Activated effector memory CD4-positive, alpha-beta T cell treated with Interleukin-2 at 50 U/mL for 16 hours (primary cell): ENCODE results near the gene KRTAP10-5.
"Not testable (repeated sequence)": the region's sequence is repeated elsewhere in the genome, so short reads cannot be mapped to it uniquely, and the experiment has no call there.

Source experiments
- DNase-seq: peaks from one replicate; pipeline ENCODE4 v3.0.0-alpha.2; 2020

The KRTAP10-5 gene

DNA sequence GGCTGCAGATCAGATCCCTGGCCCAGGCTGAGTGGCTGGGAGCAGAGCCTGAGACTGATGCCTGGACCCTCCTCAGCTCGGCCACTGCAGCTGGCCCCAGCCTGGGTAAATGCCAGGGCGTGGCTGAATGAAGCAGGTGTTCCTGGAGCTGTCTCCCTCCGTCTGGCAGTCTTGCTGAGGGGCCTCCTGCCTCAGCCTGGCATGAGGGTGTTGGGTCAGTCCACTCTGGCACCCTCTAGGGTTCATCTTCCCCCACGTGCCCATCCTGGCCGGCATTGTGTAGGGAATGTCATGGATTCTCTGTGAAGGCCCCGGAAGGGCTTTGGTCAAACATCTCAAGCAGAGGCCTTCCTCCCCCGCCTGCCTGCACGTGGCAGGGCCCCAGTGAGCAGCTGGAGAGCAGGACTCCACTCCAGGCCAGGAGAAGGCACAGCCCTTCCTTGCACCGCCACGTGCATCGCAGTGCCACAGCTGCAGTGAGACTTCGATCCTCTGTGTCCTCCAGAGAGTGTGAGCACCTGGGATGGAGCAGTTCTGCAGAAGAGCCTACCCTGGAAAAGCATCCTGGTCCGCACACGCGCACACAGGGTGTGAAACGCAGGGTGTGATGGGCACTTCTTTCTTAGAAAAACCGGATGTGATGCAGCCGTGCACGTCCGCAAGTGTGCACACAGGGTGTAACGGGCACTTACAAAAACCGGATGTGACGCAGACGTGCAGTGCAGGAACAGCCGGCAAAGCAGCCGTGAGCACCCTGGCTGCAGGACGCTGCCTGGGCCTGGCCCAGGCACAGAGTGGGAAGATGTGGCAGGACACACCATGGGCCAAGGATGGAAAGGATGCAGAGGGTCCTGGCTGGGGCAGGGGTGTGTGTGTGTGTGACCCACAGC lies 11.5 kb downstream of the KRTAP10-5 start:
- no peak for DNase-seq

DNA sequence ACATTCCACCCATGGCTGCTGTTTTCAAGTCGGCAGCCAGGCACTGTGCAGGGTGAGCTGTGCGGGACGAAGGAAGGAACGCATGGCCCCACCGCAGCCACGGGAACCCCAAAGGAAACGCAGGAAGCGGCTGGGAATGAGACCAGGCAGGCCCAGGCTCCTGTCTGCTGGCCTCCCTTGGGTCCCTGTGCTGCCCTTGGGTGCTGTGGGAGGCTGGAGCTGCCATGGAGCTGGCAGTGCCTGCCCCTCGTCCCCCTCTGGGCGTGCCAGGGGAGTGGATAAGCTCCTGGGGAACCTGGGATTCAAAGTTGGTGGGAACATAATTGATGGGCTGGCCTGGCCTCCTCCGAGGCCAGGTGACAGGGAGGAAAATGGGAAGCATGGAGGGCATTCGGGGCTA lies 12.1 kb downstream of the KRTAP10-5 start:
- no peak for DNase-seq

DNA sequence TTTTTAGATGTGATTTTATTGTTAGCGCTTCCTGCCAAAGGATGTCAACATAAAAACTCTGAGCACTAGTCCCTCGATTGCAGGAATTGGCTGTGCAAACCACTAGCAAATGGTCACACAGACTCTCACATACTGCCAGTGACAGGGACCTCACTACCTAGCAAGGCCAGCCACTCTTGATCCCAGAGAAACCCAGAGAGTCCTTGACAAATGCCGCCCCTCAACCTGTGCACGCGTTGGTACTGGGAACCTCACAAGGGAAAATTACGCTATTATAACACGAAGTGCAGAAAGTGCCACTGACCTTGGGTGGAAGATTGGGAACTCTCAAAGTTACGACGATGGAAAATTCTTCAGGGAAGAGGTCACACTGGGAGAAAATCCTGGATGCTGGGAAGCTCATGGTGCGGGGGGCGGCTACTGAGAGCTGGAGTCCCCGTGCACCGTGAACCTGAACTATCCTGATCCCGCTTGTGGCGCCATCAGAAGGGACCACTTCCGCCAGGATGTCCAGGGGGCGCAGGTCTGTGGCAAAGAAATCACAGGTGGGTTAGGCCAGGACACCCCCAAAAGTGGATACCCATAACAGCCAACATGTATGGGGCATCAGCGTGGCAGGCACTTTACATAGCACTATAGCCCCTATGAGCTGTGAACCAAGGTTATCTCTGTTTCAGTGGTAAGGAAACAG lies 12.8 kb downstream of the KRTAP10-5 start:
- DNase-seq: no peak

DNA sequence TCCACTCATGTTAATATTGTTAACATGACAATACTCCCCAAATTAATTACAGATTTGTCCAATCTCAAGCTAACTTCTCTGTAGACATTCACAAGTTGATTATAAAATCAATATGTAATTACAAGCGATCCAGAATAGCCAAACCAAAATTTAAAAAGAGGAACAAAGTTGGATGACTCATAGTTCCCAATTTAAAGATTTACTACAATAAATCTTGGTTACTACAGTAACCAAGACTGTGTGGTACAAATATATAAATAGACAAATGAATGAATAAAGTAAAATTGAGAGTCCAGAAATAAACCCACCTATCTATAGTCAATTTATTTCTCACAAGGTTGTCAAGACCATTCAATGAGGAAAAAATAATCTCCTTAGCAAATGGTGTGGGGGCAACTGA lies 14.0 kb downstream of the KRTAP10-5 start:
- DNase-seq: no peak

DNA sequence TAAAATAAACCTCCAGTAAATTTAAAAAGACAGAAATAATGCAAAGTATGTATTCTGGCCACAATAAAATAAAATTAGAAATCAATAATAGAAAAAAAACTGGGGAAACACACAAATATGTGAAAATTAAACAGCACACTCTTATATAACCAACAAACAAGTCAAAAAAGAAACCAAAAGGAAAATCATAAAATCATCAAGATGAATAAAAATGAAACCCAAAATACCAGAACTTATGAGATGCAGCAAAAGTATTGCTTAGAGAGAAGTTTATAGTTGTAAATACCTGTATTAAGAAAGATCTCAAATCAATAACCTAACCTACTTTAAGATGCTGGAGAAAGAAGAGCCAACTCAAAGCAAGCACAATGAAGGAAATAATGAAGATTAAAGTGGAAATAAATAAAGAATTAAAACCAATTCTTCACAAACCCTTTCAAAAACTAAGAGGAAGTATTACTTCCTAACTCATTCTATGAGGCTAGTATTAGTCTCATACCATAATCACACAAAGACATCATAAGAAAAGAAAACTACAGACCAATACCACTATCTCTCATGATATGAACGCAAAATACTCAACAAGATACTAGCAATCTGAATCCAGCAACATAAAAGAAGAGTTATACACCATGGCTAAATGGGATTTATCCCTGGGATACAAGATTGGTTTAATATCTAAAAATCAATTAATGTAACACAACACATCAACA lies 15.4 kb downstream of the KRTAP10-5 start:
- no peak for DNase-seq

DNA sequence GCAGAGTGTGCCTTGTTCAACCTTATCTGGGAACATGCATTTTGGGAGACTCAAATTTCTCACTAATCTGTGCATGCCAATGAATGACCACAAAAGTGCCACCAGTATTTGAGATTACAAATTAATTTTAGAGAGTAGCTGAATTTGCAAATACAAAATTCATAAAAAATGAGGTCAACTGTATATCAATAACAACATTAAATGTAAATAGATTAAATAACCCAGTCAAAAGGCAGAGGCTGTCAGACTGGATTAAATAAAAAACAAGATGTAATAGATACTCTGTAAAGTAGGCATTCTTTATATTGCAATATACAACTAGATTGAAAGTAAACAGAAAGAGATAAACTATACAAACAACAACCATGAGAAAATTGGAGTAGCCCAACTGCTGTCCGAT lies 16.3 kb downstream of the KRTAP10-5 start:
- DNase-seq: no peak

DNA sequence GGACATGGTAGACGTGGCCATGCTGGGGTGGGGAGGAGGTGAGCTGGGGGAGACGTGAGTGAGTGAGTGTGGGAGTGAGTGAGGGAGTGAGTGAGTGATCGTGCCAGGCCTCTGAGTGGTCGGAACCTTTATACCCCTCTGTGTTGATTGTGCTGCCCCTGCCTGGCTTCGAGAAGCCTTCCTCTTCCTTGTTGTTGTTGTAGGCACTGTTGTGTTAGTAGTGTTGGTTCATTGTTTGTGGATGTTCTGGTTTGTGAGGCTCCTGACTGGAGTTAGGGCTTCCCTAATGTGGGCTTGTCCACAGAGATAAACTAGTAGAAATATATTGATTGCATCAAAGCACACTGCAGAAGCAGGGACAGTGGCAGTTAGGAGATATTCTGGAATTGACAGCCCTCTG lies 21.7 kb downstream of the KRTAP10-5 start, which contains the start of gene KRTAP10-3:
Gene KRTAP10-3, minus strand, starts transcription at position 101 of the 400 bp plus-strand sequence. Its CDS starts 80 bp downstream, at position 21.
- DNase-seq: no peak

DNA sequence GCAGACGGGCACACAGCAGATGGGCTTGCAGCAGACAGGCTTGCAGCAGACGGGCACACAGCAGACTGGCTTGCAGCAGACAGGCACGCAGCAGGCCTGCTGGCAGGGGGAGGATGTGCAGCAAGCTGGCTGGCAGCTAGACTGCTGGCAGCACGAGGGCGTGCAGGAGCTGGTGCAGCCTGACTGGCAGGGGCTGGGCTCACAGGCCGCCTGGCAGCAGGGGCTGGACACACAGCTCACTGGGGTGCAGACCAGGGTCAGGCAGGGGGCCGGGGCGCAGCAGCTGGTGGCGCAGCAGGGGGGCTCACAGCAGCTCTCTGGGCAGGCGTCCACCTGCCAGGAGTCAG lies 22.1 kb downstream of the KRTAP10-5 start:
- not testable (repeated sequence) for DNase-seq

DNA sequence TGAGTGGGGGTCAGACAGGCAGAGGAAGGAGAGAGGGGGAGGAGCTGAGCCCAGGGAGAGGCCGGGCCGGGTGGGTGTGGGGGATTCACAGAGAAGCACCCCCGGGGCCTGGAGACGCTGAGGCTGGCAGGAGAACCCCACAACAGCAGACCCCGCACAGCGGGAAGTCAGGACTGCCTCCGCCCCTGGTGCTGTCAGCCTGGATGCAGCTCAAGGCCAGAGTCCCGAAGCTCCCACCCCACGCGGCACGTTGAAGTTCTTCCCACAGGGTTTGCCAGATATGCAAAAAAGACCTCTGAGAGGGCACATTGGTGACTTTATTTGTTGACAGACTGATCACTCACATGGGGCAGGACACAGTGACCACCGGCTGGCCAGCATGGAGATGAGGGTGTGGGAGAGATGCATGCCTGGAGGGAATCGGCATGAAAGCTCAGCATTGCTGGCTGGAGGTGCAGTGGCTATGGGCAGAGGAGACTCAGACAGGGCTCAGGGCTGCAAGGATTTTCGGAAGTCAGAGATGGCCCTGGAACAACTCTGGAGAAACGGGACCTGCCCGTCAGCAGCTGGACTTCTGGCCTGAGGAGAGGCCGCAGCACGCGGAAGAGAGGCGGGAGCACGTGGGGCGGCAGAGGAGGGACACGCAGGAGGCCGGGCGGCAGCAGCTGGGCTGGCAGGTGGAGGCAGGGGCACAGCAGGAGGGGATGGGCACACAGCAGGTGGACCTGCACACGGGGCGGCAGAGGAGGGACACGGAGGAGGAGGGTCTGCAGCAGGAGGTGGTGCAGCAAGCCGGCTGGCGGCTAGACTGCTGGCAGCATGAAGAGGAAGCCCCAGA lies 22.7 kb downstream of the KRTAP10-5 start:
- no peak for DNase-seq

DNA sequence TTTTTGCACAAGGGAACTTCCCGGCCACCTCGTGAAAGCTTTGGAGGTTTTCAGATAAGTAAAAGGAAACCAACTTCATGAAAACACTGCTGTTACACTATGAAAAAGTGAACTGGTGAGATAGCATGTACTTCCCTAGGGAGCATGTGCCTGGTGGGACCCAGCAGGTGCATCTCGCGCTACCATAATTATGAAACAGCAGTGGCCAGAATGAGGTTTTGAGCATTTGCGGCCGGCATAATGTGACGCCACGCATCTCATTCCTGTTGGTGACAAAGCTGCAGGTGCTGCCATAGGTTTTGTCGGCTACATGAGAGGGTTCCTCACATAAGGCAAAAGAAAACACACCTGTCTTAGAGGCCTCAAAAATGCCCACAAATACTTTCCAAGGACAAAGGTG lies 23.5 kb downstream of the KRTAP10-5 start:
- DNase-seq: no peak

DNA sequence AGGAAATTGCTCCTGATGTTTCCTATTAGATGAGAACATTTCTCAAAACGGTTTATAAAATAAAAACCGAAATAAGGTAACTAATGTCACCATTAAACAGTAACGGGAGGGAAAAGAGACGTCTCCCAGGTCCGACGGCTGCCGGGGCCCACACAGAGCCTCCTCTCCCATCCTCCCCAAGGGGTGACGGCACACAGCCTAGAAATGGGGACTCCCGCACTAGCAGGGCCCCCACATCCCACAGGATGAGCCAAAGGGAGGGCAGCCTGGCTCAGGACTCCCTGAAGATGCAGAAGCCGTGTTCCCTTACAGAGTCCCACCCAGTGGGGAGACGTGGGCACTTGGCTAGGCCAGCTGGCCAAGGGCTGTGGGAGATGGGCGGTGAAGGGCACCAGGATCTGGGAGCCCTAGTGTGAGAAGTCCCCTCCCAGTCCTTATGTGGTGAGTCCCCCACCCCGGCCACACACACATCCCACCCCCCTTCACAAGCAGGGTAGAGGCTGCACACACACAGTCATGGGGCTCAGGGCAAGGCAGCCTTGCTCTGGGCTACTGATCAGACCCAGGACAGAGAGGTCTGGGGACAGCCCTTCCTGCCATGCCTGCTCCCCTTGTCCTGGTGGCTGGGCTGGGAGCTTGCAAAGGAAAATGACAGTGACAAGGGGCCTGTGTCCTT lies 25.1 kb downstream of the KRTAP10-5 start:
- no peak for DNase-seq

DNA sequence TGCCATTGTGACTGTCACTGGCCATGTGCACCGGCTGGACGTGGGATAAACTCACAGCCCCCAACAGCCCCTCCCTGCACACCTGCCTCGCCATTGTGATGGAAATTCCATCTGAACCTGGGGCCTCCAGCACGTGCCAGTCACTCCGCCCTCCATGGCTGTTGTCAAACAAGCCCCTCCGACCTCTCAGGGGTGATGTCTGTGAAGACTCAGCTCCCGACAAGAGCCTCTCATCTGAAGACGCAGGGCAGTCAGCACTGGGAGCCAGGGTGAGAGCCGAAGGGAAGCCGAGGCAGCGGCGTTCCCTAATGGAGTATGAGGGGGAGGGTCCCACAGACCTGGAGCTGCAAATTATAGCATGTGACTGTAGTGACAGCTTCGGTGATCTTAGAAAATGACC lies 27.7 kb downstream of the KRTAP10-5 start:
- no peak for DNase-seq

DNA sequence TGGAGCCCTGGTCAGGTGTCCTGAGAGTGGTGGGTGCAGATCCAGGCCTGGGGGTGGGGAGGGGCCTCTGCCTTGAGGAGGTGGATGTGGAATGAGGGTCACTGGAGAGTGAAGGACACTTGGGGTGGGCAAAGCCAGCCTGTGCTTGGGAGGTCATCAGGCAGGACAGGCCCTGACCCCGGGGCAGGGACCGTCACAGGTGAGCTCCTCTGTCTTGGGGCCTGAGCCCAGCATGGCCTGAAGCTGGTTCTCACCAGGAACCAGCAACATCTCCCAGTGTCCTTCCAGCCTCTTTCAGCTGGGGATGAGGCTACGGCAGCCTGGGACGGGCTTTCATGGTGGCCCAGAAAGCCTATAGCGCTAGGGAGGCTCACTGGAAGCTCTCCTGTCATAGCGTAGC lies 28.3 kb downstream of the KRTAP10-5 start:
- DNase-seq: no peak

DNA sequence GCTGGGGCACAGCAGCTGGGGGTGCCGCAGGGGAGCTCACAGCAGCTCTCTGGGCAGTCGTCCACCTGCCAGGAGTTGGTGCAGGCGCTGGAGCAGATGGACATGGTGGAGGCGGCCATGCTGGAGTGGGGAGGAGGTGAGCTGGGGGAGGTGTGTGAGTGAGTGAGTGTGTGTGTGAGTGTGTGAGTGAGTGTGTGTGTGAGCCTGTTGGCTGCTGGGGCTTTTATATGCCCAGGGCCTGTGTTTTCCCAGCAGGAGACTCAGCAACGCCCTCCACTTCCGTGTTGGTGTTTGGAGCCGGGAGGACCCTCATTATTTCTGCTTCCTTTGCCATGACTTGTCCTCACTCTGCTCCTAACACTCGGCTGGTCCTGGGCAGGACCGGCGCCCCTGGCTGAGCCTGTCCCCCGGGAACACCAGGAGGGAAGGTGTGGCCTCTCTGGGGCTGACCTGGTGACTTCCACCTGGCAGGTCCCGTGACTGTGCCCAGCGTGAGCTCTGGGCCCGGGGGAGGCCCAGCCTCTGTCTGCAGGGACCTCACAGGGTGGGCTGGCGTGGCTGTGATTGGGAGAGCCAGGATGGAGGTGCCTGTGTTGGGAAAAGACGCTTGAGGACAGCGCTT lies 29.0 kb downstream of the KRTAP10-5 start, which contains the start of gene KRTAP10-2:
Gene KRTAP10-2, minus strand, starts transcription at position 166 of the 622 bp plus-strand sequence. Its CDS starts 47 bp downstream, at position 119.
- no peak for DNase-seq

DNA sequence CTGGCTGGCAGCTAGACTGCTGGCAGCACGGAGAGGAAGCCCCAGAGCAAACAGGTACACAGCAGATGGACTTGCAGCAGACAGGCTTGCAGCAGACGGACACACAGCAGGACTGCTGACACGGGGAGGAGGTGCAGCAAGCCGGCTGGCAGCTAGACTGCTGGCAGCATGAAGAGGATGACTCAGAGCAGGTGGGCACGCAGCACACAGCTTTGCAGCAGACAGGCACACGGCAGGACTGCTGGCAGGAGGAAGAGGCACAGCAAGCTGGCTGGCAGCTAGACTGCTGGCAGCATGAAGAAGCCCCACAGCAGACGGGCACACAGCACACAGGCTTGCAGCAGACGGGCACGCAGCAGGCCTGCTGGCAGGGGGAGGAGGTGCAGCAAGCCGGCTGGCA lies 29.6 kb downstream of the KRTAP10-5 start:
- no peak for DNase-seq

DNA sequence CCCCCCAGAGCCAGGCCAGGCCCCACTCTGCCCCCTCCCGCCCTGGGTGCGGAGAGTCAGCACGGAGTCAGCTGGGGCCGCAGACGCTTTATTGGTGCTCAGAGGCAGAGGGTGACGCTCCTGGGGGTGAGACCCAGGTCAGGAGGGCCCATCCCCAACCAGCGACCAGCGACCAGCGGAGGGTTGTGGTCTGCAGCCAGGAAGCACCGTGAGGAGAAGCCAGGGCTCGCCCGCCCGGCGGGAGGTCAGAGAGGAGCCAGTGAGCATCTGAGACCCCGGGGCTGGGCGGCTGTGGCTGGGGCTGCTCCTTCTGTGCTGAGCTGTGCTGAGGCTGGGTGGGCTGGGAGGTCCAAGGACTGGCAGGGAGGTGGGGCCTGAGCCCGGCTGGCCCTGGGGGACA lies 30.1 kb downstream of the KRTAP10-5 start:
- not testable (repeated sequence) for DNase-seq

DNA sequence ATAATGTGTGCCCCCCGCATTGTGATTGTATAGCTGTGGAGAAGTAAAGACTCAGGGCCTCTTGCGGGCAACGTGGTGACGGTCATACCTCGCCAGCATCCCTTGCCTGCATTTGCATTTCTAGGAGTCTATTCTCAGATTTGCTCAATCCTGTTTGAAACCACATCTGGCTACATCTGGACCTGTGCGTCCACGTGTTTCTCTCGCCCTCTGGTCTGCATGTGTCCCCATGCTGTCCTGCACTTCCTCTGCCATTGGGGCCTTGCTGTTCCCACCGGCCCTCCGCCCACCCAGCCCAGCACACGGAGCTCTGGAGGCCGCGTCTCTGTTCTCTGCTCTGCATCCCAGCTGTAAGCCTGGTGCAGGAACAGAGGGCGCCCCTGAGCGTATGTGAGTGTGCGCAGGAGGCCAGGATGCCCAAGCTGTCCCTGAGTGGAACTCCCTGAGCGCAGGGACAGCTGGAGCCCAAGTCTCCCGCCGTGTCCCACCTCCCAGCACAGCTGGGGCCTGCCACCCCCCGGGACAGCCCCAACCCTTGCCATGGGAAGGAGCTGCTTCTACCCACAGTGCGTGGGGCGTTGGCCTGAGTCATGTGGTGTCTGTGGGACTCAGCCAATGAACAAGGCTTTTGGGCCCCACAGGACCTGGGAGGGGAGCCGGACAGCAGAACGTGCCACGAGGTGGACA lies 30.7 kb downstream of the KRTAP10-5 start:
- DNase-seq: no peak

DNA sequence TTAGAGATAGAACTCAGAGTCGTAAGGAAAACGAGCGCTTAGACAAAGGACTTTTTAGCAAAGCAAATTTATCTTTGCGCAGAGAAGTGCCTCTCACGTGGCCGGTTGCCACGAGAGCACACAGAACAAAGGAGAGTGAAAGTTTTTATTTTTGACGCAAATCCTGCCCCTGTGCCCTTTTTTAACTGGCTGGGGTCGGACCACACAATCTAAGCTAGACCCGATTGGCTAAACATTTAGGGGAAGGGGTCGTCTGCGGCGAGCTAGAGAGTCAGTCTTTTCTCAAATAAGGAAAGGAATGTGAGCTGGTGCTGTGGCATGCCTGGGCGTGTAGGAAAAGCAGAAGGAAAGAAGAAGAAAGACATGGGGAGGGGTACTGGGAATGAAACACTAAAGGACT lies 31.5 kb downstream of the KRTAP10-5 start:
- no peak for DNase-seq

DNA sequence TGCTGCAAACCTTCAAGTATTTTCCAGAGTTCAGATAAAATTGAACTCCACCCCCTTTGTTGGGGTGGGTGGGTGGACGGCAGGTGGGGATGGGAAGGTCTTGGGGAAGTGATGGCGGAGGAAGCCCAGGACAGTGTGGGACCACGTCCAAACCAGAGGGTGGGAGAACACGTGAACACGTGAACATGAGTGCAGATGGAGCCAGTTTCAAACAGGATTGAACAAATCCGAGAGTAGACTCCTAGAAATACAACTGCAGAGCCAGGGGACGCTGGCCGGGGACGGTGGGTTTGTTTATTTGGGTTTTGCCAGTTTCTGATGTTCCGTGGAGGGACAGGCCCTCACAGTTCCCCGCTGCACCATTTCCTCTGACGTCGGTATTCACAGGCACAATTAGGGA lies 32.0 kb downstream of the KRTAP10-5 start:
- no peak for DNase-seq

DNA sequence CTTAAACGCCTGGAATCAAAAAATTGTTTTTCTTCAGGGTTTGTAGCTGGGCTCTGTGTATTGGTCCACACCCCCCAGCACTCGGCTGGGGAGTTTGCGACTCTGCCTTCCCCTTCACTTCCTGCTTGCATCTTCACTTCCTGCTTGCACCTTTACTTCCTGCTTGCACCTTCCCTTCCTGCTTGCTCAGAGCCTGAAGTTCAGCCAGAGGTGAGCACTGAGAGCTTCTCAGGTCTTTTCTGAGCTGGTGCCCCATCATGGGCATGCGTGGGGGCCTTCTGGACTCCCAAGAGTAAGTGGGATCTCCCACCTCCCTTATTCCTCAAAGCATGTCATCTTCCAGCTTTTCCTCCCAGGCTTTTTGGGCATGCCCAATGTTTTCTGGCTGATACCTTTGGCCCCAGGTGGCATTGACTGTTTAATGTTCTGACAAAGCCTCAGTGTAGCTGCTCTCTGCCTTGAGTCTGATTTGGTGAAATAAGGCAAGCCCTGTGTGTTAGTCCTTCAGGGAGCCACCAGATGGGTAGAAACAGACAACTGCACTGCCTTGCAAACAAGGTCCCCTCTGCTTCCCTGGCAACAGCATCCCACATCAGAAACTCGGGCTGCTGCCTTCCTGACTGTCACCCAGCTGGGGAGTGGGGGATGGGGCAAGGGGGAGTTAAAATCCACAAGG lies 32.6 kb downstream of the KRTAP10-5 start:
- peak; percentile 22 for DNase-seq
